Activated naive CD4-positive, alpha-beta T cell treated with anti-CD3 and anti-CD28 coated beads, Interleukin-2, amount 50 U/mL, for 24 hours (primary cell): ENCODE measurements around the gene GHITM.
"Not testable (repeated sequence)": the region's sequence is repeated elsewhere in the genome, so short reads cannot be mapped to it uniquely, and the experiment has no call there.

Source experiments
- H3K27ac Mint-ChIP-seq: one replicate; pipeline ENCODE4 v1.8.0; 2021; ENCODE audit warnings: mild to moderate bottlenecking, mixed read lengths
- H3K27me3 Mint-ChIP-seq: one replicate; pipeline ENCODE4 v1.8.0; 2021; ENCODE audit warnings: mixed read lengths
- H3K36me3 Mint-ChIP-seq: one replicate; pipeline ENCODE4 v1.8.0; 2021; ENCODE audit warnings: mixed read lengths
- H3K4me1 Mint-ChIP-seq: one replicate; pipeline ENCODE4 v1.8.0; 2021; ENCODE audit warnings: mixed read lengths
- H3K4me3 Mint-ChIP-seq: one replicate; pipeline ENCODE4 v1.8.0; 2021; ENCODE audit warnings: mild to moderate bottlenecking, mixed read lengths
- H3K9me3 Mint-ChIP-seq: one replicate; pipeline ENCODE4 v1.8.0; 2021; ENCODE audit warnings: mixed read lengths

The GHITM gene

GRCh38 chr10:84139126-84140035 lies at the start of gene GHITM:
Gene GHITM (plus strand): TSS chr10:84139509. CDS start chr10:84141501, 1,992 bp downstream.
- peak within 1 kb of the TSS; percentile 100 for H3K27ac Mint-ChIP-seq
- peaks cover 11% of the 10 kb centered on the region for H3K36me3 Mint-ChIP-seq
- H3K4me3 Mint-ChIP-seq: peak within 1 kb of the TSS; percentile 95
- no peaks in the 10 kb centered on the region for H3K9me3 Mint-ChIP-seq
- peaks cover 43% of the 10 kb centered on the region for H3K4me1 Mint-ChIP-seq
- H3K27me3 Mint-ChIP-seq: no peaks in the 10 kb centered on the region

GRCh38 chr10:84095811-84096497 lies 43.4 kb upstream of the GHITM start:
- Mint-ChIP-seq H3K4me3 (no peak overlapping the region), H3K9me3 (no peaks in the 10 kb centered on the region), H3K36me3 (no peaks in the 10 kb centered on the region), H3K4me1 (no peaks in the 10 kb centered on the region), H3K27me3 (peaks cover 2% of the 10 kb centered on the region), H3K27ac (no peak overlapping the region)

- H3K4me1 Mint-ChIP-seq: no peaks in the 10 kb centered on the region
- no peaks in the 10 kb centered on the region for H3K36me3 Mint-ChIP-seq
- no peaks in the 10 kb centered on the region for H3K9me3 Mint-ChIP-seq
- peaks cover 2% of the 10 kb centered on the region for H3K27me3 Mint-ChIP-seq
- H3K27ac Mint-ChIP-seq: no peak overlapping the region
- no peak overlapping the region for H3K4me3 Mint-ChIP-seq
Measured at GRCh38 chr10:84097787-84098353, 41.4 kb upstream of the GHITM start.

- H3K27me3 Mint-ChIP-seq: peaks cover 2% of the 10 kb centered on the region
- H3K4me3 Mint-ChIP-seq: no peak overlapping the region
- no peaks in the 10 kb centered on the region for H3K9me3 Mint-ChIP-seq
- H3K36me3 Mint-ChIP-seq: no peaks in the 10 kb centered on the region
- H3K4me1 Mint-ChIP-seq: no peaks in the 10 kb centered on the region
- H3K27ac Mint-ChIP-seq: no peak overlapping the region
Measured at GRCh38 chr10:84098667-84099066, 40.6 kb upstream of the GHITM start.

- H3K4me1 Mint-ChIP-seq: no peaks in the 10 kb centered on the region
Measured at GRCh38 chr10:84101042-84101441, 38.3 kb upstream of the GHITM start.

GRCh38 chr10:84108797-84109196 lies 30.5 kb upstream of the GHITM start:
- Mint-ChIP-seq H3K27ac (no peak overlapping the region), H3K27me3 (peaks cover 7% of the 10 kb centered on the region), H3K36me3 (no peaks in the 10 kb centered on the region), H3K9me3 (no peaks in the 10 kb centered on the region), H3K4me1 (no peaks in the 10 kb centered on the region), H3K4me3 (no peak overlapping the region)

More at GRCh38 chr10:84101042-84101441, 38.3 kb upstream of the GHITM start:
- Mint-ChIP-seq H3K4me3 (no peak overlapping the region), H3K27ac (no peak overlapping the region), H3K9me3 (no peaks in the 10 kb centered on the region), H3K36me3 (no peaks in the 10 kb centered on the region), H3K27me3 (no peaks in the 10 kb centered on the region)

- H3K27ac Mint-ChIP-seq, H3K36me3 Mint-ChIP-seq, H3K4me3 Mint-ChIP-seq, H3K27me3 Mint-ChIP-seq, H3K9me3 Mint-ChIP-seq, H3K4me1 Mint-ChIP-seq: not testable (repeated sequence)
Measured at GRCh38 chr10:84109772-84110171, 29.5 kb upstream of the GHITM start.

GRCh38 chr10:84113468-84113867 lies 25.8 kb upstream of the GHITM start:
- H3K36me3 Mint-ChIP-seq, H3K4me3 Mint-ChIP-seq, H3K4me1 Mint-ChIP-seq, H3K9me3 Mint-ChIP-seq, H3K27me3 Mint-ChIP-seq, H3K27ac Mint-ChIP-seq: not testable (repeated sequence)

GRCh38 chr10:84114088-84114667 lies 25.1 kb upstream of the GHITM start:
- Mint-ChIP-seq H3K36me3 (no peaks in the 10 kb centered on the region), H3K9me3 (no peaks in the 10 kb centered on the region), H3K27me3 (peaks cover 11% of the 10 kb centered on the region), H3K4me1 (no peaks in the 10 kb centered on the region), H3K27ac (no peak overlapping the region), H3K4me3 (no peak overlapping the region)

GRCh38 chr10:84117204-84117603 lies 22.1 kb upstream of the GHITM start:
- H3K27me3 Mint-ChIP-seq, H3K4me3 Mint-ChIP-seq, H3K36me3 Mint-ChIP-seq, H3K9me3 Mint-ChIP-seq, H3K27ac Mint-ChIP-seq, H3K4me1 Mint-ChIP-seq: not testable (repeated sequence)

- Mint-ChIP-seq H3K27ac (no peak overlapping the region), H3K4me1 (no peaks in the 10 kb centered on the region), H3K4me3 (no peak overlapping the region), H3K9me3 (no peaks in the 10 kb centered on the region), H3K36me3 (no peaks in the 10 kb centered on the region), H3K27me3 (peaks cover 7% of the 10 kb centered on the region)
Measured at GRCh38 chr10:84117686-84118394, 21.5 kb upstream of the GHITM start.

- H3K27me3 Mint-ChIP-seq: peaks cover 7% of the 10 kb centered on the region
- no peak overlapping the region for H3K27ac Mint-ChIP-seq
- no peak overlapping the region for H3K4me3 Mint-ChIP-seq
- H3K4me1 Mint-ChIP-seq: no peaks in the 10 kb centered on the region
- H3K9me3 Mint-ChIP-seq: no peaks in the 10 kb centered on the region
- no peaks in the 10 kb centered on the region for H3K36me3 Mint-ChIP-seq
Measured at GRCh38 chr10:84118395-84119006, 20.8 kb upstream of the GHITM start.

GRCh38 chr10:84123362-84123761 lies 15.9 kb upstream of the GHITM start:
- H3K9me3 Mint-ChIP-seq: peaks cover 8% of the 10 kb centered on the region
- H3K36me3 Mint-ChIP-seq: peaks cover 8% of the 10 kb centered on the region
- H3K27me3 Mint-ChIP-seq: peaks cover 5% of the 10 kb centered on the region
- no peak overlapping the region for H3K4me3 Mint-ChIP-seq
- no peaks in the 10 kb centered on the region for H3K4me1 Mint-ChIP-seq
- H3K27ac Mint-ChIP-seq: no peak overlapping the region

- H3K4me3 Mint-ChIP-seq, H3K4me1 Mint-ChIP-seq, H3K27ac Mint-ChIP-seq, H3K36me3 Mint-ChIP-seq: not testable (repeated sequence)
- H3K27me3 Mint-ChIP-seq: peaks cover 10% of the 10 kb centered on the region
- peaks cover 11% of the 10 kb centered on the region for H3K9me3 Mint-ChIP-seq
Measured at GRCh38 chr10:84125910-84126784, 13.2 kb upstream of the GHITM start.
